ENCODE measurements around the gene LIAS. TPM values are rescaled to one million over a fixed set of nuclear protein-coding genes. Genes with fewer than 3 reads are reported as not detected.
A peak's percentile ranks its signal among the peaks of the same experiment; 100 is the strongest.
"Not testable (repeated sequence)": the region's sequence is repeated elsewhere in the genome, so short reads cannot be mapped to it uniquely, and the experiment has no call there.

The LIAS gene
- total RNA-seq, 1 experiment from 2014 or later: 15.0 TPM

DNA sequence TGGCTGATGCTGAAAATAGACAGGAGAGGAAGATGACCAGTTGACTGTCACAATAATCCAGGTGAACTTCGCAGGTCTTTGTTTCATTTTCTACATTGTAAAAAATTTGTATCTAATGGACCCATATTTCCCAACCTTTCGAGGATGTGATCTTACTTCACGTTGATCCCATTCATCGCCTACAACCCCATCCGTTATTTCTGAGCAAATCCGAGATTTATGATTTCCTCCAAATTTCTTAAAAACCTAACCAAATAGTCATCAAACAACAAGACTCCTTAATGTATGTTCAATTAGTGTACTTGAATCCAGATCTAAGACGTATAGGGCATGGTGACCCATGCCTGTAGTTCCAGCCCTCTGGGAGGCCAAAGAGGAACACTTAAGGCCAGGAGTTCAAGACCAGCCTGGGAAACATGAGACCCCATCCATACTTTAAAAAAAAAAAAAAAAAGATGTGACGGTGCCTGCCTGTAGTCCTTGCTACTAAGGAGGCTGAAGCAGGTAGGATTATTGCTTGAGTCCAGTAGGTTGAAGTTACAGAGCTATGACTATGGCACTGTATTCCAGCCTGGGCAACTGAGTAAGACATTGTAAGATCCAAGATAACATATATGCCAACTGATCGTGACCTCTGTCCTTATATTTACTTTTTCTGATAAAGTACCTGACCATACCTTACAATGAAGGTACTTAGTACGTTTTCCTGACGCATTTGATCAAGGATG, 5.8 kb upstream of the LIAS start:
- DNase-seq (ENCODE audit: low read depth): no peak

GRCh38 chr4:39453738-39454137, 5.1 kb upstream of the LIAS start:
- DNase-seq (ENCODE audit: low read depth): no peak

- no peak for DNase-seq (ENCODE audit: low read depth)
Observed at GRCh38 chr4:39455486-39455885, 3.4 kb upstream of the LIAS start.

DNA sequence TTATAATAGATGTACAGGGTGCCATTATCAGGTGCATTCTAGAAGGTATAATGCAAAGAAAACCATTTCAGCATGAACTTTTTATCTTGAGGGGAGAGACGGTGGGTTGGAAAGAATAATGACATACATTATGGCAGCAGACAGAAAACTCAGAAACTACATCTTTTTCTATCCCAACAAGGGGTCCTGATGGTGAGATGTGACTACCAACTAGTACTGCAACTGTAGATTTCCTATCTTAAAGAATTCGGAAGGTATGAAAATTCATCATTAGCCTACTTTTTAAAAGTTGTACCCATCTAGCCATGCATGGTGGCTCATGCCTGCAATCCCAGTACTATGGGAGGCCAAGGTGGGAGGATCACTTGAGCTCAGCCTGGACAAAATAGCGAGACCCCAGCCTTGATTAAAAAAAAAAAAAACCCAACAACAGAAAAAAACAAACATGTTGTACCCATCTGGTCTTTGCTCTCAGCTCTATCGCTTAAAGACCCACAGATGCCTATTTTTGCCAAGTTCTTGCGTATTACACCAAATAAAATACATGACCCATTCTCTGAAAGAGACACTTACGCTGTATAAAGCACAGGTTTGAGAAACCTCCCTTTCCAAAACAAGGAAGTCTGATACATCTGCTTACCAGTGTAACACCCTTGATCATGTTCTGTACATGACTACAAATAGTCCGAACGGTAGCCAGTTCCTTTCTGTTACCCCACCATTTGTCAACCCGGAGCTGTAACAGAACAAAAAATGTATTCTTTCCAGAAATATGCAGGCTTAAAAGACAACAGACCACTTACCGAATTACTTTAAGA, 1.7 kb upstream of the LIAS start:
- no peak for DNase-seq (ENCODE audit: low read depth)

GRCh38 chr4:39458161-39458504, 723 bp upstream of the LIAS start:
- not testable (repeated sequence) for DNase-seq (ENCODE audit: low read depth)

DNA sequence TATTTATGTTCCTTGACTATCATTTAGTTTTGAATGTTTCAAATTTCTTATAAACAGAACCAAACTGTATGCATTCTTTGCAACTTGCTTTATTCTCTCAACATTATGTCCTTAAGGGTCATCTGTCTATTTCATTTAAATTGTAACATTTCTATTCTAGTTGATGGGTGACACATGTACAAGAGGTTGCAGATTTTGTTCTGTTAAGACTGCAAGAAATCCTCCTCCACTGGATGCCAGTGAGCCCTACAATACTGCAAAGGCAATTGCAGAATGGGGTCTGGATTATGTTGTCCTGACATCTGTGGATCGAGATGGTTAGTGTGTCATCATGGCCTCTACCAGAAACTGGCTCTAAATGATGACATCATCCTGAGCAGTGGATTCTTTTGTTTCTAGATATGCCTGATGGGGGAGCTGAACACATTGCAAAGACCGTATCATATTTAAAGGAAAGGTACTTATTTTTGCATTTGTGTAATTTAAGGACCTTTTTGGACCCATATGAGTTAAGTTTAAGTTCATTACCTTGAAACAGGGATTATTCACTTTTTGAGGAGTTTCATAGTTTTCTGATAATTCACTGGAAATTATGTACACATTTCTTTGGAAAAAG, 6.1 kb downstream of the LIAS start:
- DNase-seq (ENCODE audit: low read depth): peak; percentile 91

DNA sequence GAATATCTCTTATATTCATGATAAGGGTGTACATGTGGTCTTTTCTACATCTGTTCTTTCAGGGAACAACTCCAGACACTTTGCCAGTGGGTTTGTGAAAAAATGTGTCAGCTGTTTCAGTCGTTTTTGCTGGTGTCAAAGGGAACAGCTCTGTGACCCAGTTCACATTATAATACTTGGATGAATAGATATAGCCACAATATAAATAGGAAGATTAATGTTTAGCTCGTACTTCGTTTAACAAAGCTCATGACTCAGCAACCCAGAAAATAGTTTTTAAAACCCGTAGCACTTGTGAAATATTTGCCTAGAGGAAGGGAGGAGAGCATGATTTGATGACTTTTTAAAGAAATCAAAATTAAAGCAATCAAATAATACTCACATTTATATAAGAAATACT, 7.9 kb downstream of the LIAS start:
- DNase-seq (ENCODE audit: low read depth): peak; percentile 82

GRCh38 chr4:39467464-39467863, 8.6 kb downstream of the LIAS start:
- DNase-seq (ENCODE audit: low read depth): no peak

GRCh38 chr4:39469429-39470077, 10.7 kb downstream of the LIAS start:
- DNase-seq (ENCODE audit: low read depth): peak; percentile 91

DNA sequence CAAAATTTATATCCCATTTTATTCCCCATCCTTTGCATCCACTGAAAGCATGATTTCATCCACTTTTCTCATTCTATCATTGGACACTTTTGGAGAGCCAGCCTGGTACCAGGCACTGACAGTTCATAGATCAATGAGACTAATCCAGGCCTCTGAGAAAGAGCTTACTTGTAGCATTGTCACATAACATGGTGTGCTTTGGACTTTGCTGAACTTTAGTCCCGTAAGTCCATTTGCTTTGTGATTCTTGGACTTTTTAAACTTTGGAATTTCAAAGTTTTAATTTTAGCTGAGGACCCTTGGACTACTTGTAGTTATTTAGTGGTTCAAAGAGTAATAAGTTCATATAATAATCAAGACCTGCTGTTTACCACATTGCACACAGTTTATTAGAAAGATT, 11.5 kb downstream of the LIAS start:
- DNase-seq (ENCODE audit: low read depth): no peak

GRCh38 chr4:39472396-39472795, 13.5 kb downstream of the LIAS start:
- no peak for DNase-seq (ENCODE audit: low read depth)

DNA sequence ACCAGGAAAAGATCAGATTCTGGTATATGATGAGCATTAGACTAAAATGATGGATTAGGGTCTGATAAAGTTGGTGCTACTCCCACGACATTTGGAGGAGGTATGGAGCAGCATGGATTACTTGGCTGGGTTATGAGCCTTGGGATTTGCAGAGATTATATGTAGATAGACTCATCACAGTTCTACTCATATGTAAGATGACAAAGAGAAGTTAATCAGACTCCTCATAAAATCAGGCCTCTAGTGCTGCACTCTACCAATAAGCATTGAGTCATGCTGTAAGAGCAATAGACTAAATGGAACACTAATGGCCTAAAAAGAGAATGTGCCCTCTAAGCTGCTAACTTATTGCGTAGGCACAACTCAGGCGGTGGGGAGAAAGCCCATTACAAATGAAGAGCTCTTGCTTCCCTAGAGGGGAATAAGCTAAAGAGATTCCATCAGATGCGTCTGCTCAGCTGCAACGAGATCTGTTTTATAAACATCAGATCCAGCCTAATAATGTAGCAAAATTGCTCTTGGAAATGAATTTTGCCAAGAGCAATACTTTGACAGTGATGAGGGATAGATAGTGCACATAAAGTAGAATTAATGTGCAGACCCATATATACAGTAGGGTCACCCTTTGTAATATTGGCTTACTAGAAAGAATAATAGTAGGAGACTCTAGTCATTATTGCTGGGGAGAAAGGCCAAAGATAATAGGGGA, 17.5 kb downstream of the LIAS start:
- DNase-seq (ENCODE audit: low read depth): no peak

DNA sequence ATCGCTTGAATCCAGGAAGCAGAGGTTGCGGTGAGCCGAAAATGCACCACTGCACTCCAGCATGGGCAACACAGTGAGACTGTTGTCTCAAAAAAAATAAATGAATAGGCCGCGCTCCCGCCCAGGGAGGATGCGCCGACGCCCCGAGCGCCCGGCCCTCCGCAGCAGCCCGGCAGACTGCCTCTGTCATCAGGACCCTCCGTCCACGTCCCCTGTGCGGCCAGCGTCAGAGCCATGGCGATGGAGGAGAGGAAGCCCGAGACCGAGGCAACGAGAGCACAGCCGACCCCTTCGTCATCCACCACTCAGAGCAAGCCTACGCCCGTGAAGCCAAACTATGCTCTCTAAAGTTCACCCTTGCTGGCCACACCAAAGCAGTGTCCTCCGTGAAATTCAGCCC, 21.4 kb downstream of the LIAS start:
- no peak for DNase-seq (ENCODE audit: low read depth)

DNA sequence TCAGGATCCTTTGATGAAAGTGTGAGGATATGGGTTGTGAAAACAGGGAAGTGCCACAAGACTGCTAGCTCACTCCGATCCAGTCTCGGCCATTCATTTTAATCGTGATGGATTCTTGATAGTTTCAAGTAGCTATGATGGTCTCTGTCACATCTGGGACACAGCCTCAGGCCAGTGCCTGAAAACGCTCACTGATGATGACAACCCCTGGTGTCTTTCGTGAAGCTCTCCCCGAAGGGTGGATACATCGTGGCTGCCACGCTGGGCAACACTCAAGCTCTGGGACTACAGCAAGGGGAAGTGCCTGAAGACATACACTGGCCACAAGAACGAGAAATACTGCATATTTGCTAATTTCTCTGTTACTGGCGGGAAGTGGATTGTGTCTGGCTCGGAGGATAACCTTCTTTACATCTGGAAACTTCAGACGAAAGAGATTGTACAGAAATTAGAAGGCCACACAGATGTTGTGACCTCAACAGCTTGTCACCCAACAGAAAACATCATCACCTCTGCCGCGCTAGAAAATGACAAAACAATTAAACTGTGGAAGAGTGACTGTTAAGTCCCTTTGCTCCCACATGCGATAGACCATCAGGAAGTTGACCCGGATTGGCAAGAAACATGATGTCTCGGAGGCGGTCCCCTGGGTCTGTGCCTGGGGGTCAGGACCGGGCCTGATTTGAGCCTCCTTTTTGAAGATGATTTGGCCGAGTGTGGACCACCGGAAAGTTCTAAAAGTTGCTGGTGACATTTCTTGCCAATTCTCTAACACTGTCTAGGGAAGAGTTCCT, 22.2 kb downstream of the LIAS start:
- DNase-seq (ENCODE audit: low read depth): no peak

GRCh38 chr4:39484582-39485272, 25.9 kb downstream of the LIAS start:
- no peak for DNase-seq (ENCODE audit: low read depth)

- DNase-seq (ENCODE audit: low read depth): no peak
Observed at GRCh38 chr4:39486221-39486804, 27.5 kb downstream of the LIAS start.

- DNase-seq (ENCODE audit: low read depth): no peak
Observed at GRCh38 chr4:39490322-39490721, 31.5 kb downstream of the LIAS start.

DNA sequence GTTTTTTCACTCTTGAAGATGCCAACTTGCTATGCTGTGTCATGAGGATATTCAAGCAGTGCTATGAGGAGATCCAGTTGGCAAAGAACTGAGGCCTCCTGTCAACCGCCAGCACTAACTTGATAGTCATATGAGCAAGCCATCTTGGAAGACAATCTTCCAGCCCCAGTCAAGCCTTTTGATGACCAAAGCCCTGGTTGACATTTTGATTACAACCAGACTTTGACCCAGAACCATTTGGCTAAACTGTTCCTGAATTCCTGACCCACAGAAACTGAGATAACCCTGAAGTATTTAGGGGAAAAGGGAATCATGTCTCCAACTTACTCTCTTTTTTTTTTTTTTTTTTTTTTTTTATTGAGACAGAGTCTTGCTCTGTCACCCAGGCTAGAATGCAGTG, 35.5 kb downstream of the LIAS start:
- DNase-seq (ENCODE audit: low read depth): no peak

GRCh38 chr4:39495446-39496213, 36.8 kb downstream of the LIAS start:
- no peak for DNase-seq (ENCODE audit: low read depth)

Measured in LHCN-M2 (cell line).